H54 (cell line): ENCODE measurements around the gene ARSI.

Experiments
- DNase-seq: peaks from one replicate; pipeline ENCODE4 v3.0.0; 2011; ENCODE audit warnings: low spot score, mixed read lengths; ENCODE audit not compliant: insufficient read length
- FAIRE-seq: peaks from 3 replicates; lab custom pipeline; 2011; peaks lifted over from hg19 to GRCh38; lab: Jason Lieb, UNC
- POLR2A ChIP-seq: IDR thresholded peaks from 2 replicates; pipeline ENCODE4 v1.6.1; 2011; ENCODE audit warnings: low read depth, mild to moderate bottlenecking, low read length

The ARSI gene

DNA sequence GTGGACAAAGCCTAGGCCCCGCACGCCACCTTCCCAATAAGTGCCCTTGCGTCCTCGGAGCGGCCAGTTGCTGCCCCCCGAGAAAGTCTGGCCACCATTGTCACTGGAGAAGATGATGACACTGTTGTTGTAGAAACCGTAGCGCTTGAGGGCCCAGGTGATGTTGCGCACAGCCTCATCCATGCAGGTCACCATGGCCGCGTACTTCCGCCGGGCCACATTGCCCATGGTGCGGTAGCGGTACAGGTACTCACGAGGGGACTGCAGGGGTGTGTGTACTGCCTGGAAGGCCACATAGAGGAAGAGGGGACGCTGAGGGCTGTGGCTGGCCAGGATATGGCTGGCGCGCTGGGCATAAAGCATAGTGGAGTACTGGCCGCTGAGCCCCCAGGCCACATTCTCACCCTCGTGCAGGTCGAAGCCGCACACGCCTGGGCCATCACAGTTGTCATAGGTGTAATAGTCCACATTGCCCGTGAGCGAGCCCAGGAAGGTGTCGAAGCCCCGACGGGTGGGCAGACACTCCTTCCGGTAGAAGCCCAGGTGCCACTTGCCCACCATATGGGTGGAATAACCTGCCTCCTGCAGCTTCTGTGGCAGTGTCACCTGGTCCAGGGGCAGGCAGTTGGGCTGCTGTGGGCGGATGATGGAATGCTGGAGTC is 4.6 kb downstream of the ARSI start:
- FAIRE-seq, result no peak
- no peak for DNase-seq
- no peak for TF ChIP-seq POLR2A

- no peak for TF ChIP-seq POLR2A
- no peak for DNase-seq
- FAIRE-seq, result no peak
These were observed 5.3 kb downstream of the ARSI start for GRCh38 chr5:150297236-150297890.

GRCh38 chr5:150296496-150296895 is 6.2 kb downstream of the ARSI start:
- DNase-seq, result no peak
- FAIRE-seq, result no peak
- no peak for TF ChIP-seq POLR2A

GRCh38 chr5:150295741-150296486 is 6.8 kb downstream of the ARSI start:
- FAIRE-seq (no peak), DNase-seq (no peak)
- TF ChIP-seq POLR2A, result no peak

DNA sequence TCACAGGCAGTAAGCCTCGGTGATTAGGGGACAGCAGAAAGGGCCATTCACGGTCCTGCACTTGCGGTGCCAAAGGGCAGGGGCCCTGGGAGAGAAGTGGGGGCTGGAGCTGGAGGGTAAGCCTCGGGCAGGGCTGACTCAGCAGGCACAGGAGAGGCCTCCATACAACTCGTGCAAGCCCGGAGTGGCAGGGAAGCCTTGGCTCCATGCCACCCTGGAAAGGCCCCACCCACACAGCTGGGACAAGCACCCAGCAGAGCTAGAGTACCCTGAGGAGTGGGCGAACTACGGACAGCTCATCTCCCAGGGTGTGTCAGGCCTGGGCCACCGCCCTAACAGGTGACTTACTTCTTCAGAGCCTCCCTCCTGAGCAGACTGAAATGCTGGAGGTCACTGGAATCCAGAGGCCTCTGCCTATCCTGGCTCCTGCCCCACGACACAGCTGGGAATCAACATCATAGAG is 7.5 kb downstream of the ARSI start:
- FAIRE-seq (no peak), DNase-seq (peak; percentile 81)
- TF ChIP-seq POLR2A, result no peak

- no peak for FAIRE-seq
These were observed 8.1 kb downstream of the ARSI start for GRCh38 chr5:150294551-150295071.

GRCh38 chr5:150293091-150293941 is 9.4 kb downstream of the ARSI start:
- DNase-seq, result no peak
- TF ChIP-seq POLR2A, result no peak
- no peak for FAIRE-seq

More at GRCh38 chr5:150294551-150295071, 8.1 kb downstream of the ARSI start:
- DNase-seq, result no peak
- TF ChIP-seq POLR2A, result no peak

DNA sequence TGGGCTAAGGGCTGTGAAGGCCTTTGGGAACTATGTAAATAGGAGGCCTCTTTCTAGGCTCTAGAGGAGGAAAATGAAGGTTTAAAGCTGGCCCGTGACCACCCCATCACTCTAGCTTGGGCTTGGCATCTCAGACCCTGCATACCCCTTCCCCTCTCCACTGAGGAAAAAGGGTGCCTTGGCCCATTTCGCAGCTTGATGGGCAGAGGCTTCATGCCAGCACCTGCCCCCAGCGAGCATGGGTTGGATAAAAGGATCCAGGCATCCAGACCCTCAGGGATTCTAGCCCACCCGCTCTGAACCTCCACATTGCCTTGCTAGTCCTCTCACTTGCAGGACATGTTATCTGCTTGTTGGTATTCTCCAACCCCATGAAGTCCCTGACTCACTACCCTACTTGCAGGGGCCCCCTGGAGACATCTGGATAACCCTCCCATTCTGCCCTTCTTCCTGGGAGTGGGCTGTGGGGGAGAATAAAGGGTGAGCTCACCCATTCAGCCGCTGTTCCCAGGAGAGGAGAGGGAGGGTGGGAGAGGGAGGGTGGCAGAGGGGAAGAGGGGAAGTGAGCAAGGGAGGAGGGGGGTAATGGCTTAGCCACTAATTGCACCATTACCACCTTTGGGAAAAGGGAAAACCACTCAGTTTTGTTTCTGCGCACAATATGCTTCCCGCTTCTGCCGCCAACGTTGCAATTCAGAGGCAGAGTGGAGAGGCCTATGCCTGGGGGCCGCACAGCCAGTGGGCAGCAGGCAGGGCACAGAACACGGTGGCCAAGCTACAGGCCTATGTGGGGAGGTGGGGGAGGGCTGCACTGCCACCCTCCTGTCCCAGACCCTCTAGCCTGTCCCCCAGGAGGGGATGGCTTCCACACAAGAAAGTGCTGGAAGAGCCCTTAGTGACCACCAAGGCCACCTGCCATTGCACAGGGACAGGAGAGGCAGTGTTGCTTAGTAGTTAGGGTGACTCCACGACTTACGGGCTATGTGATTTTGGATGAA is 11.0 kb downstream of the ARSI start:
- FAIRE-seq, result no peak
- TF ChIP-seq POLR2A, result no peak
- no peak for DNase-seq

DNA sequence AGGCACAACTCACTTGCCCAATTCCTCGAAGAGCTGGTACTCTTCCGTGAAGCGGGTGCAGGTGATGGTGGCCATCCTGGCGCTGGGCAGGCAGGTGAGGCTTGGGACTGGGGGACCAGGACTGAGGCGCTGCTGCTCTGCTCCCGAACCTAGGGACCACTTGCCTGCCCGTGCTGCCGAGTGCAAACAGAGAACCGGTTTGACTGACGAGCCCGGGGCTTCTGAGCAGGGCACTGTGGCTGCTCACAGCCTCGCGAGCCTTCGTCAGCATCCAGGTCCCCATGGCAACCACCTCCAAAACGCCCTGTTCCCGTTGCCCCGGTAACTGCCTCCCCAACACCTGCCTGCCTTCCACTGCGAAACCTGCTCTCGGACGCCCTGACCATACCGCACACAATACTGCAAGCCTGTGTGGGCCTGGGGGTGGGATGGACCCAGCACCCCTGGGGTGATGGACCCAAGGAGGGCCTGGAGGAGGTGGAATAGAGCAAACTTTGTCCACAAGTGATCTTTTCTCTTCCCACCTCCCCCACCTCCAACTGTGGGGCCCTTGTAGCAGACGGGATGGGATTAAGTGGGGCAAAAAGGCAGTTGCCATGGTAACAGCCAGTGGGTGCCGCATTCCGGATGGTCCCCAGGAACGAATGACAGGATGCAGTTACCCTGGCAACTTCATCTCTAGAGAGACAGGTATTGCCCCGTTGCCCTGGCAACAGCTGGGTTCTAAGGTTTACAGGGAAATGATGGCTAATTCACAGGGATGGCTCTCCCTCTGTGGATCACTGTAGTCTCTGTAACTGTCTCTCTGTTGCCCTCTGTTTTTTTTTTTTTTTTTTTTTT is 12.9 kb downstream of the ARSI start, which contains the start of gene CAMK2A:
CAMK2A (minus strand) TSS at position 223 of the 840 bp plus-strand sequence; CDS start at position 75, 148 bp downstream.
- FAIRE-seq, result no peak
- no peak for TF ChIP-seq POLR2A

DNA sequence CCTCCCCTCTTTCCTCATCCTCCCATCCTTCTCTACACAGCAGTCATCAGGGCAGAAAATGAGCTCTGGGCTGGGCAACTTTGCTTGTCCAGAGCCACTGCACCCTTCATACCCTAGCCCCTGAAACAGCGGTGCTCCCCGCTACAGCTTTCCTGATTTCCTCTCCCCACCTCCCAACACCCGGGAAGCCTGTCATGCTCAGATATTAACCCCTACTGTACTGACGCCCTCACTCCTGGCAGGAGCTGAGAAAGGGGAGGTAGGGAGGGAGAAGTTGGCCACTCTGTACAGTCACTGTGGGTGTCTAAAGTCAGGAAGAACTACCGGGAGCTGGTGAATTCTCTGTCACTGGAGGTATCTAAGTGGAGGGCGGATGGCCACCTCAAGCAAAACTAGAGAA is 13.9 kb downstream of the ARSI start:
- FAIRE-seq (no peak), DNase-seq (no peak)
- no peak for TF ChIP-seq POLR2A

More for the DNA sequence above, 12.9 kb downstream of the ARSI start, which contains the start of gene CAMK2A:
- DNase-seq, result no peak

DNA sequence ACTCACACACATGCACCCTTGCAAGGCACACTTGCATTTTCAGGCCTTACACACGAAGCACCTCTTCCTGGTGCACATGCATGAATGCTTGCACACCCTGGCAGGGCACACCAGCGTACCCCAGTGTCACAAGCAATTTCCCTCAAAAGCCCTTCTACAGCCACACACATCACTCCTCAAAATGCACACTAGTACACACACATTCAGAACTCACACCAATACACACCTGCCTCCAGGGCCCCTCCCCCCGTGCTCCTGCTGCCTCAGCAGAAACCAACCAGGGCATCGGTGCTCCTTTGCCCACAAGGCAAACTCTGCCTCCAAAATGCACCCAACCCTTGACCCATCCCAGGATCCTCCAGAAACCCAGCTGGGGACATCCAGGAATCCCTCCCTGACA is 14.3 kb downstream of the ARSI start:
- FAIRE-seq (no peak), DNase-seq (no peak)
- no peak for TF ChIP-seq POLR2A
